ENCODE measurements around the gene ARHGAP19.

DNA sequence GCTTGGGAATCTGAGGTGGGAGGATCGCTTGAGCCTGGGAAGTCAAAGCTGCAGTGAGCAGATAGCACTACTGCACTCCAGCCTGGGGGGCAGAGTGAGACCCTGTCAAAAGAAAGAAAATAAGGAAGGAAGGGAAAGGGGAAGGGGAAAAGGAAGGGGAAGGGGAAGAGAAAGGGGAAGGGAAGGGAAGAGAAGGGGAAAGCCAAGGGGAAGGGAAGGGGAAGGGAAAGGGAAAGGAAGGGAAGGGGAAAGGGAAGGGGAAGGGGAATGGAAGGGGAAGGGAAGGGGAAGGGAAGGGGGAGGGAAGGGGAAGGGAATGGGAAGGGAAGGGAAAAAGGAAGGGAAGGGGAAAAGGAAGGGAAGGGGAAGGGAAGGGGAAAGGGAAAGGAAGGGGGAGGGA is 41.5 kb downstream of the ARHGAP19 start:
- no peak for TF ChIP-seq POLR2A (IDR thresholded peaks at IDR 0.05)
- TF ChIP-seq, protein P1, sequence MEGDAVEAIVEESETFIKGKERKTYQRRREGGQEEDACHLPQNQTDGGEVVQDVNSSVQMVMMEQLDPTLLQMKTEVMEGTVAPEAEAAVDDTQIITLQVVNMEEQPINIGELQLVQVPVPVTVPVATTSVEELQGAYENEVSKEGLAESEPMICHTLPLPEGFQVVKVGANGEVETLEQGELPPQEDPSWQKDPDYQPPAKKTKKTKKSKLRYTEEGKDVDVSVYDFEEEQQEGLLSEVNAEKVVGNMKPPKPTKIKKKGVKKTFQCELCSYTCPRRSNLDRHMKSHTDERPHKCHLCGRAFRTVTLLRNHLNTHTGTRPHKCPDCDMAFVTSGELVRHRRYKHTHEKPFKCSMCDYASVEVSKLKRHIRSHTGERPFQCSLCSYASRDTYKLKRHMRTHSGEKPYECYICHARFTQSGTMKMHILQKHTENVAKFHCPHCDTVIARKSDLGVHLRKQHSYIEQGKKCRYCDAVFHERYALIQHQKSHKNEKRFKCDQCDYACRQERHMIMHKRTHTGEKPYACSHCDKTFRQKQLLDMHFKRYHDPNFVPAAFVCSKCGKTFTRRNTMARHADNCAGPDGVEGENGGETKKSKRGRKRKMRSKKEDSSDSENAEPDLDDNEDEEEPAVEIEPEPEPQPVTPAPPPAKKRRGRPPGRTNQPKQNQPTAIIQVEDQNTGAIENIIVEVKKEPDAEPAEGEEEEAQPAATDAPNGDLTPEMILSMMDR (IDR thresholded peaks at IDR 0.05): no peak

Measured in esophagus squamous epithelium (tissue), 4 donors.